GM19035 (cell line): Measurements from ENCODE around the gene STEAP3.
A peak's percentile ranks its signal among the peaks of the same experiment; 100 is the strongest.

Experiments
- ATAC-seq: cut with Tn5 transposase; IDR thresholded peaks from one replicate; pipeline ENCODE4 v1.9.1; 2021; ENCODE audit not compliant: unreplicated experiment

The STEAP3 gene

GRCh38 chr2:119223521-119224390, at the start of gene STEAP3:
Gene STEAP3 (plus strand): TSS chr2:119223834. CDS start chr2:119231013, 7,179 bp downstream.
- peak; percentile 83 for ATAC-seq

GRCh38 chr2:119174216-119174992, 49.2 kb upstream of the STEAP3 start:
- ATAC-seq = peak; percentile 83

- ATAC-seq = no peak
Measured at GRCh38 chr2:119174993-119175347, 48.7 kb upstream of the STEAP3 start.

GRCh38 chr2:119175517-119175916, 48.1 kb upstream of the STEAP3 start:
- no peak for ATAC-seq

GRCh38 chr2:119177171-119177837, 46.3 kb upstream of the STEAP3 start:
- ATAC-seq = no peak

- no peak for ATAC-seq
Measured at GRCh38 chr2:119177838-119178190, 45.8 kb upstream of the STEAP3 start.

- no peak for ATAC-seq
Measured at GRCh38 chr2:119178776-119179175, 44.9 kb upstream of the STEAP3 start.

- ATAC-seq = no peak
Measured at GRCh38 chr2:119179202-119179601, 44.4 kb upstream of the STEAP3 start.

- ATAC-seq = no peak
Measured at GRCh38 chr2:119179991-119180390, 43.6 kb upstream of the STEAP3 start.

GRCh38 chr2:119180892-119181291, 42.7 kb upstream of the STEAP3 start:
- no peak for ATAC-seq

GRCh38 chr2:119181391-119181790, 42.2 kb upstream of the STEAP3 start:
- ATAC-seq = no peak

GRCh38 chr2:119181791-119182445, 41.7 kb upstream of the STEAP3 start:
- no peak for ATAC-seq

GRCh38 chr2:119184512-119184911, 39.1 kb upstream of the STEAP3 start:
- ATAC-seq = no peak

- ATAC-seq = no peak
Measured at GRCh38 chr2:119190321-119191111, 33.1 kb upstream of the STEAP3 start.

GRCh38 chr2:119192893-119193292, 30.7 kb upstream of the STEAP3 start:
- no peak for ATAC-seq

GRCh38 chr2:119195001-119195400, 28.6 kb upstream of the STEAP3 start:
- ATAC-seq = no peak

GRCh38 chr2:119195887-119196286, 27.7 kb upstream of the STEAP3 start:
- ATAC-seq = no peak

- no peak for ATAC-seq
Measured at GRCh38 chr2:119196301-119197125, 27.1 kb upstream of the STEAP3 start.

- ATAC-seq = no peak
Measured at GRCh38 chr2:119197126-119197405, 26.6 kb upstream of the STEAP3 start.
